Erythroblast (primary cell): Measurements from ENCODE around the gene TOR1B.

ENCODE experiments used
- GATA1 ChIP-seq: IDR thresholded peaks from 2 replicates; pipeline ENCODE4 v1.6.1; 2011; ENCODE audit warnings: low read depth, mild to moderate bottlenecking, control low read depth, low read length, moderate library complexity
- POLR2A ChIP-seq: IDR thresholded peaks from 2 replicates; pipeline ENCODE4 v1.6.1; 2011; ENCODE audit warnings: mild to moderate bottlenecking, low read length

- TF ChIP-seq POLR2A (peak; percentile 35), GATA1 (no peak)
These were observed 23.4 kb downstream of the TOR1B start for GRCh38 chr9:129826344-129826743.
